Cardiac fibroblast (primary cell): ENCODE measurements around the gene FGGY.
"Not testable (repeated sequence)": the region's sequence is repeated elsewhere in the genome, so short reads cannot be mapped to it uniquely, and the experiment has no call there.

Experiments used
- DNase-seq, 2 donors: peaks; one replicate each; pipeline versions ENCODE4 v3.0.0 to v3.0.0-alpha.2; 2010; ENCODE audit warnings: low read depth in 2 of 2
- H3K4me3 ChIP-seq, 2 donors: replicated peaks in 1 of 2; 1 replicate in 1 of 2; 2 replicates in 1 of 2; pipeline ENCODE4 v1.5.1; 2011; ENCODE audit warnings: low read depth in 2 of 2, low read length in 2 of 2, mild to moderate bottlenecking in 2 of 2, moderate library complexity in 1 of 2
- TF ChIP-seq, protein P1 (sequence below): IDR thresholded peaks from one replicate; pipeline ENCODE4 v1.5.1; 2011; ENCODE audit warnings: low read depth, mild to moderate bottlenecking, low read length, inconsistent platforms

Gene FGGY

DNA sequence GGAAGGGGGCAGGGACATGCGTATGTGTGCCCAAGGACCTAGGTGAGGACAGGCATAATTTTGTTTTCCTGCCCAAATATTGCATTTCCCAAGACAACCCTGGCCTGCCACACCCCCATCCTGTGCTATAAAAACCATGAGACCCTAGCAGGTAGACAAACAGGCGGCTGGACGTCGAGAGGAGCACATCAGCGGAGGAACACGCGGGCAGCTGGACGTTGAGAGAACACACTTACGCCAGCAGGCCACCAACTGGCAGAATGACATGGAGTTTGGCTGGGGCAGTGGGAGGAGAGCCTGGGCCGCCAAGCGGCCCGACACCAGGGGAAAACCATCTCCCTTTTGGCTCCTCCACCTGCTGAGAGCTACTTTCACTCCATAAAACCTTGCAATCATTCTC lies 3.0 kb upstream of the FGGY start:
- no peak for DNase-seq
- TF ChIP-seq, protein P1, sequence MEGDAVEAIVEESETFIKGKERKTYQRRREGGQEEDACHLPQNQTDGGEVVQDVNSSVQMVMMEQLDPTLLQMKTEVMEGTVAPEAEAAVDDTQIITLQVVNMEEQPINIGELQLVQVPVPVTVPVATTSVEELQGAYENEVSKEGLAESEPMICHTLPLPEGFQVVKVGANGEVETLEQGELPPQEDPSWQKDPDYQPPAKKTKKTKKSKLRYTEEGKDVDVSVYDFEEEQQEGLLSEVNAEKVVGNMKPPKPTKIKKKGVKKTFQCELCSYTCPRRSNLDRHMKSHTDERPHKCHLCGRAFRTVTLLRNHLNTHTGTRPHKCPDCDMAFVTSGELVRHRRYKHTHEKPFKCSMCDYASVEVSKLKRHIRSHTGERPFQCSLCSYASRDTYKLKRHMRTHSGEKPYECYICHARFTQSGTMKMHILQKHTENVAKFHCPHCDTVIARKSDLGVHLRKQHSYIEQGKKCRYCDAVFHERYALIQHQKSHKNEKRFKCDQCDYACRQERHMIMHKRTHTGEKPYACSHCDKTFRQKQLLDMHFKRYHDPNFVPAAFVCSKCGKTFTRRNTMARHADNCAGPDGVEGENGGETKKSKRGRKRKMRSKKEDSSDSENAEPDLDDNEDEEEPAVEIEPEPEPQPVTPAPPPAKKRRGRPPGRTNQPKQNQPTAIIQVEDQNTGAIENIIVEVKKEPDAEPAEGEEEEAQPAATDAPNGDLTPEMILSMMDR = no peak
- H3K4me3 ChIP-seq = no peak overlapping the region

DNA sequence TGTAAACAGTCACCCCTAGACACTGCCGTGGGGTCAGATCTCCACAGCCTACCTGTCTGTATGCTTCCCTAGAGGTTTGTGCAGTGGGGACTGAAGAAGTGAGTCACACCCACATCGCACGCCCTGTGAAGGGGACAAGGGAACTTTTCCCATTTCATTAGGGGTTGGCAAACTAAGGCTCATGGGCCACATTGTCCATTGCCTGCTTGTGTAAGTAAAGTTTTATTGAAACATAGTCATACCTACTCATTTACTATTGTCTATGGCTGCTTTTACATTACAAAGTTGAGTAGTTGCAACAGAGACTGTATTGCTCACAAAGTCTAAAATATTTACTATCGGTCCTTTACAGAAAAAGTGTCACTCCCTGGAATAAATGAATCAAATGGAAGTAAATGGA lies 2.5 kb upstream of the FGGY start:
- DNase-seq = no peak
- TF ChIP-seq, protein P1 = no peak
- H3K4me3 ChIP-seq = no peak overlapping the region

DNA sequence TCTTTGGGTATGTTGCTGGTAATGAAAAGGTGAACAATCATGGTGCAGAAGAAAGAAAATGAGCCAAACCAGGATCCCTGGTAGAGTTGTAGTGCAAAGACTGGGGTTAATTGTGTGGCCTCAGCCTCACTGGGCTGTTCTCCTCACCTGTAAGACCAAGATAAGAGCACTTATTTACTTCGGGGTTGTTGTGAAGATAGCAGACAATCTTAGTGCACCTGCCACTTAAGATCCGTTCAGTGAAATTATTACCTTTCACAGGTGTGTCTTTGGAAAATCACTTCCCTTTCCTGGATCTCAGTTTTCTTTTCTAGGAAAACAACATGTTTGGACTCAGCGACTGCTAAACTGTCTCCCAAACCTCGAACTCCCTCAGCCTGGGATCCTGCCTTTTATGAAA lies 1.3 kb upstream of the FGGY start:
- TF ChIP-seq, protein P1 = no peak
- H3K4me3 ChIP-seq = no peak overlapping the region
- no peak for DNase-seq

DNA sequence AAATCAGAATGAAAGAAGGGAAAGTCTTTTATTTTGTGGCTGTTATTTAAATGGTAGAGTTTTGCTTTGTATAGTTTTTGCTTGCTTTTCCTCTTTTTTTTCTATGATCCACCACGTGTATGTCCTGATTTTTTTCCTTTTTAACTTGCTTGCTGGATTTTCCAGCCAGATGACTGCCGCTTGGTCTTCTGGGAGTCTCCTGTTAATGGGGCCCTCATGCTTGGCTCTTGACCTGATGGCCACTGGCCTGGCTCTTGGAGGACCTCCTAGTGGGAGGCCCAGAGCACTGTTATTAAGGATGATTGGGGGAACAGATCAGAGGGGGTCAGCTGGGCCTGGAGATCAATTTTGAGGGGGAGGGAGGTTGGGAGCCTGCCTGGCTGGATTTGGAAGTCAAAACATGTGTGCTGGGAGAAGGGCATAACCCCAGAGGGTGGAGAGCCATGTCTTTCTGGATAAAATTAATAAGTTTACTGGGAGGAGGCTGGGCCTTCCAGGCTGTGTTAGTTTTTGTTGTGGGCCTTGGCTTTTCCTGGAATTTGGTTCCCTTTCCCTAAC lies 1.2 kb downstream of the FGGY start:
- TF ChIP-seq, protein P1 = no peak
- no peak overlapping the region for H3K4me3 ChIP-seq
- no peak for DNase-seq

DNA sequence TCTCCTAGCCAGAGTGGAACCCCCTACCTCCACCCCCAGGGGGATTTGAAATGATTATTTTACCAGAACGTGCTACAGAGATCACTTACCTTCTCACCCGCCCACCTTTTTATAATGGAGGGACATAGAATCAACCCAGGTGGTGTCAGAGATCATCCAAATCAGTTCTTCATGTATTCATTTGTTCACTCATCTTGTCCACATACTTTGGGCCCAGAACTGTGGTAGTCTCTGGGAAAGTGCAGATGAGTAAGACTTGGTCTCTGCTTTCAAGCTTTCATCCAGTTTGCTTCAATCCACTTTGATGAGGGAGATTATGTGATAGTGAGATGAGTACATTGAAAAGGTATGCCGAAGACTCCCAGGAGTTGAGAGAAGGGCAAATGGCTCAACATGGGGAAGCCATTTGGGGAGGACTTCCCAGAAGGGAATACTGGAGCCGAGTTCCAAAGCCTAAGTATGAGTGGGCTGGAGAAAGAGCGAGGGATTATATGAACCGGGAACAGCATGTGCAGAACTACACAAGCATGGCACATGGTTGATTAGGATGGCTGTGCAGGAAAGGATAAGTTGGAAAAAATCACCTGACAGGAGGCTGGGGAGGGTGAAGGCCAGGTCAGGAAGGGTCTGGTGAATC lies 1.9 kb downstream of the FGGY start:
- TF ChIP-seq, protein P1 = no peak
- no peak overlapping the region for H3K4me3 ChIP-seq
- DNase-seq = peak in 1 of 2 donors; percentile 35

DNA sequence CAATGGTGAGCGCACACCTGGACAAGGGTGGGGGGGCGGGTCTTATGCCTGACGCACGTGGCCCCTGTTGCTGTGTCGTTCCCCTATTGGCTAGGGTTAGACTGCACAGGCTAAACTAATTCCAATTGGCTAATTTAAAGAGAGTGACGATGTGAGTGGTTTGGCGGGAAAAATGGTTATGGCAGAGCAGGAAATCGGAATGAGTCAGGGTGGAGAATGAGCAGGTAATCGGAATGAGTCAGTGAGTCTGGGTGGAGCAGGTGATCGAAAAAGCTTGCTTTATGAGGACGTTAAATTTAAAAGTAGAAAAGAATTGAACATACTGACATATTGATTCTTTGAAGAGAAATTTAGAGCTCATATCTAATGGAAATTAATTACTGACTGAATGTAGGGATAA lies 2.8 kb downstream of the FGGY start:
- H3K4me3 ChIP-seq, DNase-seq: not testable (repeated sequence)

DNA sequence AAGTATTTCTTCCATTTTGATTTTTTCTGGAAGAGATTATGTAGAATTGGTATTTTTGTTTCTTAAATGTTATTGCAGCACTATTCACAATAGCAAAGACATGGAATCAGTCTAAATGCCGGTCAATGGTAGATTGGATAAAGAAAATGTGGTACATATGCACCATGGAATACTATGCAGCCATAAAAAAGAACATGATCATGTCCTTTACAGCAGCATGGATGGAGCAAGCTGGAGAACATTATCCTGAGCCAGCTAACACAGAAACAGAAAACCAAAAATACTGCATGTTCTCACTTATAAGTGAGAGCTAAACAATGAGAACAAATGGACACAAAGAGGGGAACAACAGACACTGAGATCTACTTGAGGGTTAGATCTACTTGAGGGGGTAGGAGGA lies 5.4 kb downstream of the FGGY start:
- H3K4me3 ChIP-seq = no peak overlapping the region
- TF ChIP-seq, protein P1 = no peak
- no peak for DNase-seq
